ENCODE measurements around the gene C1orf116. TPM values are rescaled to one million over a fixed set of nuclear protein-coding genes. Genes with fewer than 3 reads are reported as not detected.

Gene C1orf116
- total and polyA plus RNA-seq, 2 experiments from 2014 or later, result 0.21 to 0.29 TPM

GRCh38 chr1:207071426-207071825, 38.9 kb upstream of the C1orf116 start:
- no peak for TF ChIP-seq CTCF (IDR thresholded peaks at IDR 0.05; ENCODE audit: low read depth, low read length)
- Histone ChIP-seq H3K36me3 (peaks cover 4% of the 10 kb centered on the region), H3K27me3 (no peaks in the 10 kb centered on the region), H3K27ac (no peak overlapping the region), H3K4me1 (ENCODE audit: low read depth) (peaks cover 2% of the 10 kb centered on the region), H3K9me3 (ENCODE audit: low read depth) (no peaks in the 10 kb centered on the region), H3K4me3 (no peak overlapping the region)
- DNase-seq (ENCODE audit: low read depth in 1 of 2, low spot score in 1 of 2), result no peak

- H3K27me3 ChIP-seq, result no peaks in the 10 kb centered on the region
- H3K9me3 ChIP-seq (ENCODE audit: low read depth), result no peaks in the 10 kb centered on the region
- peaks cover 4% of the 10 kb centered on the region for H3K36me3 ChIP-seq
These were observed 38.3 kb upstream of the C1orf116 start for GRCh38 chr1:207070811-207071210.

GRCh38 chr1:207069858-207070506, 37.4 kb upstream of the C1orf116 start:
- peaks cover 4% of the 10 kb centered on the region for H3K36me3 ChIP-seq
- H3K4me1 ChIP-seq (ENCODE audit: low read depth), result peaks cover 2% of the 10 kb centered on the region
- H3K27ac ChIP-seq, result no peak overlapping the region
- no peaks in the 10 kb centered on the region for H3K27me3 ChIP-seq
- no peak for DNase-seq (ENCODE audit: low read depth in 1 of 2, low spot score in 1 of 2)
- TF ChIP-seq CTCF (IDR thresholded peaks at IDR 0.05; ENCODE audit: low read depth, low read length), result no peak
- H3K9me3 ChIP-seq (ENCODE audit: low read depth), result no peaks in the 10 kb centered on the region
- H3K4me3 ChIP-seq, result no peak overlapping the region

More at GRCh38 chr1:207070811-207071210, 38.3 kb upstream of the C1orf116 start:
- Histone ChIP-seq H3K27ac (no peak overlapping the region), H3K4me3 (no peak overlapping the region), H3K4me1 (ENCODE audit: low read depth) (peaks cover 2% of the 10 kb centered on the region)
- no peak for DNase-seq (ENCODE audit: low read depth in 1 of 2, low spot score in 1 of 2)
- no peak for TF ChIP-seq CTCF (IDR thresholded peaks at IDR 0.05; ENCODE audit: low read depth, low read length)

- no peak for TF ChIP-seq CTCF (IDR thresholded peaks at IDR 0.05; ENCODE audit: low read depth, low read length)
These were observed 36.5 kb upstream of the C1orf116 start for GRCh38 chr1:207069061-207069460.

GRCh38 chr1:207067665-207068064, 35.1 kb upstream of the C1orf116 start:
- no peak for DNase-seq (ENCODE audit: low read depth in 1 of 2, low spot score in 1 of 2)
- Histone ChIP-seq H3K27ac (no peak overlapping the region), H3K4me1 (ENCODE audit: low read depth) (no peaks in the 10 kb centered on the region), H3K36me3 (peaks cover 9% of the 10 kb centered on the region), H3K27me3 (no peaks in the 10 kb centered on the region), H3K9me3 (ENCODE audit: low read depth) (no peaks in the 10 kb centered on the region), H3K4me3 (no peak overlapping the region)
- no peak for TF ChIP-seq CTCF (IDR thresholded peaks at IDR 0.05; ENCODE audit: low read depth, low read length)

More at GRCh38 chr1:207069061-207069460, 36.5 kb upstream of the C1orf116 start:
- Histone ChIP-seq H3K27ac (no peak overlapping the region), H3K36me3 (peaks cover 4% of the 10 kb centered on the region), H3K4me3 (no peak overlapping the region), H3K9me3 (ENCODE audit: low read depth) (no peaks in the 10 kb centered on the region), H3K27me3 (no peaks in the 10 kb centered on the region), H3K4me1 (ENCODE audit: low read depth) (no peaks in the 10 kb centered on the region)
- DNase-seq (ENCODE audit: low read depth in 1 of 2, low spot score in 1 of 2), result no peak

Data from cardiac muscle cell (in vitro differentiated cells and primary cell).